Motor neuron (in vitro differentiated cells): ENCODE measurements around the gene PRR29. TPM values are rescaled to one million over a fixed set of nuclear protein-coding genes. Genes with fewer than 3 reads are reported as not detected.
"Not testable (repeated sequence)": the region's sequence is repeated elsewhere in the genome, so short reads cannot be mapped to it uniquely, and the experiment has no call there.

Experiments used
- ATAC-seq, 8 experiments: fragments of 200-7000 bp; cut with Tn5 transposase; replicated peaks in 6 of 8; 2 replicates each; pipeline ENCODE4 v1.8.0; 2021; ENCODE audit warnings: mild to moderate bottlenecking in 8 of 8, moderate library complexity in 8 of 8
- H3K27ac ChIP-seq, 2 donors: fragments of 250-450 bp; sonication (Bioruptor Pico); 2 replicates each; pipeline ENCODE4 v1.9.0; 2021; ENCODE audit warnings: antibody characterized with exemption in 2 of 2, mild to moderate bottlenecking in 2 of 2, moderate library complexity in 1 of 2
- H3K4me1 ChIP-seq, 2 donors: fragments of 250-450 bp; sonication (Bioruptor Pico); replicated peaks in 1 of 2; 2 replicates each; pipeline ENCODE4 v1.6.1; 2021; ENCODE audit warnings: antibody characterized with exemption in 2 of 2, mild to moderate bottlenecking in 2 of 2, moderate library complexity in 1 of 2
- H3K4me3 ChIP-seq, 5 donors: fragments of 250-450 bp; sonication (Bioruptor Pico); 2 replicates each; pipeline ENCODE4 v1.9.0; 2021; ENCODE audit warnings: antibody characterized with exemption in 5 of 5, mild to moderate bottlenecking in 5 of 5, moderate library complexity in 4 of 5
- WGBS, 10 experiments: fragments of 450-650 bp; shearing (Covaris generic); methylation state at CpG; one replicate each; pipeline ENCODE4 v1.0.0; 2022; 5-methylcytosine and 5-hydroxymethylcytosine counted together
- in situ Hi-C, 9 experiments: fragments of 400-800 bp; cut with MboI; loops; one replicate each; pipeline ENCODE4 v1.15.0; 2021; ENCODE audit warnings: low sequenced_read_pairs in 9 of 9, low pct_unique_long_range_greater_than_20kb in 2 of 9; ENCODE audit not compliant: unreplicated experiment in 9 of 9
- total RNA-seq, 8 experiments: library from RNA; unstranded; fragments of 300-600 nt; gene quantifications; 2 replicates each; pipeline versions ENCODE4 v1.2.3 to v1.2.4, GENCODE V29; 2022

Gene PRR29
- total RNA-seq, 8 experiments from 2014 or later = 0.36 to 25.1 (median 0.53) TPM

DNA sequence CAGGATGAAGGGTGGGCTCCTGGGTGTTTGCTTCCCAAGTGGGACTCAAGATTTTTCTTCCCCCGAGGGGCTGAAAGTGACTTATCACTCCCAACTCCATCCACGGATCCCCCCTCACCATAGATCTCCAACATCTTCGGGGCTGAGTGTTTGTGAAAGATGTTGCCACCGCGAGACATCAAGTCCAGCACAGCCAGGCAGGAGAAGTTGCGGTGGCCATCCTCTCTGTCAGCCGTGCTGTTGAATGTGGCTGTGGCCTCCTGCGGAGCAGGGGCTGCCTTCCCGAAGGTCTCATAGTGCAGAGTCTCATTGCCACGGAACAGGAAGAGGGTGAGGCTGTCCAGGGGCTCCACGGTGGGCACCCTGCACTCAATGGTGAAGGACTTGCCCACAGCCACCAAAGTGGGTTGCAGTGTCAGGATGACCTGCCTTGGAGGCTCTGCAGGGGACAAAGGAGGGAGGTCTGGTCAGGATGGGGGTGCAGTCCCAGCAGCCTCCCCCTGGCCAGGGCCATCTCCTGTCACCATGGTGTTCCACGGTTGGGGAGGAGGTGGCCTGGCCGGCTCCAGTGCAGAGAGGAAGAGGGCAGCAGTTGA, 5.5 kb downstream of the PRR29 start:
- Histone ChIP-seq H3K4me1 (peaks cover 0 to 5% of the 10 kb centered on the region in 2 donors), H3K27ac (no peak overlapping the region), H3K4me3 (no peak overlapping the region)
- 40 to 91% (median 63%) methylated on average over 1 to 6 of the region's 13 CpGs; no CpG with 5 or more reads in 4 of the 10 experiments for WGBS, 10 experiments
- in situ Hi-C loops = loop anchor here in 1 of 9 experiments (25.0 kb wide), 1 partner anchor 91 kb away; the partner anchor contains the start of genes CSHL1 and GH1
- ATAC-seq = no peak

- H3K4me3 ChIP-seq = no peak overlapping the region
- in situ Hi-C loops = loop anchor here in 1 of 9 experiments (25.0 kb wide), 1 partner anchor 92 kb away; the partner anchor contains the start of genes CSHL1 and GH1
- peaks cover 0 to 3% of the 10 kb centered on the region in 2 donors for H3K4me1 ChIP-seq
- 28 to 79% (median 67%) methylated on average over 1 to 5 of the region's 7 CpGs; no CpG with 5 or more reads in 3 of the 10 experiments for WGBS, 10 experiments
- ATAC-seq = no peak
- H3K27ac ChIP-seq = no peak overlapping the region
Measured at GRCh38 chr17:64004218-64004770, 6.1 kb downstream of the PRR29 start.

GRCh38 chr17:64004903-64005733, 7.0 kb downstream of the PRR29 start:
- peak in 2 of 8 experiments; percentile 12 for ATAC-seq
- in situ Hi-C loops = loop anchor here in 1 of 9 experiments (25.0 kb wide), 1 partner anchor 93 kb away; the partner anchor contains the start of genes CSHL1 and GH1
- H3K4me3 ChIP-seq = no peak overlapping the region
- no peak overlapping the region for H3K27ac ChIP-seq
- WGBS, 10 experiments = 75 to 91% (median 88%) methylated on average over 3 to 8 of the region's 19 CpGs; no CpG with 5 or more reads in 5 of the 10 experiments
- H3K4me1 ChIP-seq = peaks cover 0 to 3% of the 10 kb centered on the region in 2 donors

DNA sequence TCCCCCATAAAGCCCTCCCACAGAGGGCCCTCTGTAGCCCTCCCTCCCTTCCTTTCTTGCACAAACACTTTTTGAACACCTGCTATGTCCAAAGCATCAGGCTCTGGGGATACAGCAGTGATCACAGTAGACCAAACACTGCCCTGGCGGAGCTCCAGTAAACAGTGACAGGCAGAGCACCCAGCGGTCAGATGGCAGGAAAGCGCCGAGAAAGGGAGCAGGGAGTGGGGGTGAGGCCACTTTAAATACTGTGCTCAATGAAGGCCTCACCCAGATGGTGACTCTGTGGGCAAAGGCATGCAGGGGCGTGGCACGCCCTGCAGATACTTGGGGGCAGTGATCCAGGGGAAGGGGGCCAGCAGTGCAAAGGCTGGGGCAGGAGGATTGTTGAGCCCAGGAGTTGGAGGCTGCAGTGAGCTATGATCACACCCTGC, 7.6 kb downstream of the PRR29 start:
- H3K4me3 ChIP-seq = no peak overlapping the region
- WGBS, 10 experiments = 60 to 100% methylated on average over 1 of the region's 6 CpGs; no CpG with 5 or more reads in 8 of the 10 experiments
- ATAC-seq = peak in 6 of 8 experiments; percentile 18 to 87 (median 56)
- in situ Hi-C loops = loop anchor here in 1 of 9 experiments (25.0 kb wide), 1 partner anchor 93 kb away; the partner anchor contains the start of genes CSHL1 and GH1
- H3K4me1 ChIP-seq = peaks cover 0 to 3% of the 10 kb centered on the region in 2 donors
- no peak overlapping the region for H3K27ac ChIP-seq

GRCh38 chr17:64006361-64007088, 8.4 kb downstream of the PRR29 start:
- in situ Hi-C loops = loop anchor here in 1 of 9 experiments (25.0 kb wide), 1 partner anchor 94 kb away; the partner anchor contains the start of genes CSHL1 and GH1
- 80 to 91% (median 90%) methylated on average over 2 to 7 of the region's 13 CpGs; no CpG with 5 or more reads in 7 of the 10 experiments for WGBS, 10 experiments
- H3K4me1 ChIP-seq = peaks cover 0 to 3% of the 10 kb centered on the region in 2 donors
- H3K4me3 ChIP-seq = no peak overlapping the region
- no peak overlapping the region for H3K27ac ChIP-seq
- peak in 6 of 8 experiments; percentile 25 to 74 (median 40) for ATAC-seq

GRCh38 chr17:64007089-64007837, 9.1 kb downstream of the PRR29 start:
- not testable (repeated sequence) for ATAC-seq, H3K4me1 ChIP-seq, H3K27ac ChIP-seq, H3K4me3 ChIP-seq
- 79 to 100% (median 89%) methylated on average over 1 to 4 of the region's 5 CpGs; no CpG with 5 or more reads in 4 of the 10 experiments for WGBS, 10 experiments
- in situ Hi-C loops = loop anchor here in 1 of 9 experiments (25.0 kb wide), 1 partner anchor 95 kb away; the partner anchor contains the start of genes CSHL1 and GH1

DNA sequence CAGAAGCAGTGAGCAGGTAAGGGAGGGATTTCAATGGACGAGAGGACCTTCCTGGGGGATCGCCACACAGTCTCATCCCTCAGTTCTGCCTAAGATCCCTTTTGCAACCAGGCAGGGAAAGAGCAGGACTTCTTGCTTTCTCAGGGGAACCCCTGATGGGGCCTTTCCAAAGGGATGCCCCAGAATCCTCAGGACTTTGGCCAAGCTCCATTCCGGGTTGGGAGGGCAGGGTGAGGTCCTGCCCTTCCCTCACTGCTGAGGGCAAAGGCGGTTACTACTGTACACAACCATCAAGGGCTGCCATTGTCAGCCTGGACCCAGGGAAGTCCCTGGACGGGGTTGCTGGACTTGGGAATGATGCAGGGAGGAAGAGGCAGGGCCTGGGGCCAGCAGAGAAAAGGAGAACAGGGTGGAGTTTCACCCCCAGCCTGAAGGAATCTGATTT, 9.7 kb downstream of the PRR29 start:
- Histone ChIP-seq H3K4me3 (no peak overlapping the region), H3K27ac (no peak overlapping the region), H3K4me1 (peaks cover 0 to 3% of the 10 kb centered on the region in 2 donors)
- ATAC-seq = peak in 1 of 8 experiments; percentile 40
- in situ Hi-C loops = loop anchor here in 1 of 9 experiments (25.0 kb wide), 1 partner anchor 96 kb away; the partner anchor contains the start of genes CSHL1 and GH1
- 40 to 60% methylated on average over 1 of the region's 5 CpGs; no CpG with 5 or more reads in 8 of the 10 experiments for WGBS, 10 experiments

GRCh38 chr17:64008346-64008745, 10.2 kb downstream of the PRR29 start:
- in situ Hi-C loops = loop anchor here in 1 of 9 experiments (25.0 kb wide), 1 partner anchor 96 kb away; the partner anchor contains the start of genes CSHL1 and GH1
- WGBS, 10 experiments = 51 to 100% (median 86%) methylated on average over 1 to 4 of the region's 5 CpGs; no CpG with 5 or more reads in 3 of the 10 experiments
- H3K27ac ChIP-seq = no peak overlapping the region
- no peak for ATAC-seq
- H3K4me1 ChIP-seq = peaks cover 0 to 3% of the 10 kb centered on the region in 2 donors
- no peak overlapping the region for H3K4me3 ChIP-seq

DNA sequence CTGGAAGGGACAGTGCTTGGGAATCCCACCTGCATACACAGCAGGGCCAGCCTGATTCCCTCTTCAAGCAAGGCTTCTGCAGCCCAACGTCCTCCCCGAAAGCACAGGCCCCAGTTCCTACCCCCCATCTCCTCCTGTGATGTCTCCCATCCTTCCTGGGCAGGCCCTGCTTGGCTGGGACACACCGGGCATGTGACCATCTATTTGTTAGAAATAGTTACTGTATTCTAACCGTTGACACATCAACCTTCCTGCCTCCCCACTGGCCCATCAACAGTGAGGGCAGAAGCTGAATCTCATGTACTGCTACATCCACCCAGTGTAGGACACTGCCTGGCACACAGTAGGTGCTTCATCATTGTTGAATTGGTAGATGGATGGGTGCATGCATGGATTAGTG, 10.7 kb downstream of the PRR29 start:
- WGBS, 10 experiments = 48 to 100% (median 75%) methylated on average over 1 to 3 of the region's 4 CpGs; no CpG with 5 or more reads in 5 of the 10 experiments
- H3K4me3 ChIP-seq = no peak overlapping the region
- no peak for ATAC-seq
- no peak overlapping the region for H3K27ac ChIP-seq
- H3K4me1 ChIP-seq = peaks cover 0 to 3% of the 10 kb centered on the region in 2 donors
- in situ Hi-C loops = loop anchor here in 1 of 9 experiments (25.0 kb wide), 1 partner anchor 97 kb away; the partner anchor contains the start of genes CSHL1 and GH1

- no peak for ATAC-seq
- Histone ChIP-seq H3K4me3 (no peak overlapping the region), H3K27ac (no peak overlapping the region), H3K4me1 (peaks cover 0 to 3% of the 10 kb centered on the region in 2 donors)
- in situ Hi-C loops = loop anchor here in 2 of 9 experiments (10.0 to 25.0 kb wide), 2 partner anchors 85 to 97 kb away; partner anchors contain the start of genes CSHL1 (in 1 of the 2) and GH1 (in 1 of the 2)
- WGBS, 10 experiments = 0 to 100% (median 46%) methylated on average over 1 to 7 of the region's 8 CpGs; no CpG with 5 or more reads in 1 of the 10 experiments
Measured at GRCh38 chr17:64009571-64010402, 11.6 kb downstream of the PRR29 start.
